Sigmoid colon (tissue), 3 donors: Measurements from ENCODE around the gene MUC5B.

ENCODE experiments used
- POLR2A ChIP-seq, 2 donors: fragments of 450-650 bp; IDR thresholded peaks; one replicate each; pipeline ENCODE4 v1.6.1; 2016; ENCODE audit warnings: antibody characterized with exemption in 2 of 2, mild to moderate bottlenecking in 2 of 2, moderate library complexity in 2 of 2
- TF ChIP-seq, protein P1 (sequence below), 4 experiments: fragments of 450-650 bp in 3 of 4; fragments of 200-600 bp in 1 of 4; IDR thresholded peaks; one replicate each; pipeline ENCODE4 v1.5.1; 2016 to 2019; ENCODE audit warnings: antibody characterized with exemption in 4 of 4, mild to moderate bottlenecking in 3 of 4, moderate library complexity in 2 of 4

DNA sequence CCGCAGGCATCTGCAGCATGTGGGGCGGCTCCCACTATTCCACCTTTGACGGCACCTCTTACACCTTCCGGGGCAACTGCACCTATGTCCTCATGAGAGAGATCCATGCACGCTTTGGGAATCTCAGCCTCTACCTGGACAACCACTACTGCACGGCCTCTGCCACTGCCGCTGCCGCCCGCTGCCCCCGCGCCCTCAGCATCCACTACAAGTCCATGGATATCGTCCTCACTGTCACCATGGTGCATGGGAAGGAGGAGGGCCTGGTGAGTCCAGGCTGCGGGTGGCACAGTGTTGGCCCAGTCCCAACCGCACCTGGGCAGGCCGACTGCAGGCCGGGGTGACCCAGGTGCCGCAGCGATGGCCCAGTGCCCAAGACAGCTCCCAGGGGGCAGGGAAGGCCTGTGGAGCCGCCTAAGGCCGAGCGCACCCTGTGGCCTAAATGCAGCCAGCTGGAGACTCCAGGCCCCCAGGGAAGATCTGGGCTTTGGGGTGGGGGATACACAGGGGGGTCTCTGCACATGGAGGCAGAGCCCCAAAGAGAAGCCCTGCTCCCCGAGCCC lies 31.3 kb downstream of the MUC5B start:
- no peak for TF ChIP-seq POLR2A (IDR thresholded peaks at IDR 0.05)
- TF ChIP-seq, protein P1, sequence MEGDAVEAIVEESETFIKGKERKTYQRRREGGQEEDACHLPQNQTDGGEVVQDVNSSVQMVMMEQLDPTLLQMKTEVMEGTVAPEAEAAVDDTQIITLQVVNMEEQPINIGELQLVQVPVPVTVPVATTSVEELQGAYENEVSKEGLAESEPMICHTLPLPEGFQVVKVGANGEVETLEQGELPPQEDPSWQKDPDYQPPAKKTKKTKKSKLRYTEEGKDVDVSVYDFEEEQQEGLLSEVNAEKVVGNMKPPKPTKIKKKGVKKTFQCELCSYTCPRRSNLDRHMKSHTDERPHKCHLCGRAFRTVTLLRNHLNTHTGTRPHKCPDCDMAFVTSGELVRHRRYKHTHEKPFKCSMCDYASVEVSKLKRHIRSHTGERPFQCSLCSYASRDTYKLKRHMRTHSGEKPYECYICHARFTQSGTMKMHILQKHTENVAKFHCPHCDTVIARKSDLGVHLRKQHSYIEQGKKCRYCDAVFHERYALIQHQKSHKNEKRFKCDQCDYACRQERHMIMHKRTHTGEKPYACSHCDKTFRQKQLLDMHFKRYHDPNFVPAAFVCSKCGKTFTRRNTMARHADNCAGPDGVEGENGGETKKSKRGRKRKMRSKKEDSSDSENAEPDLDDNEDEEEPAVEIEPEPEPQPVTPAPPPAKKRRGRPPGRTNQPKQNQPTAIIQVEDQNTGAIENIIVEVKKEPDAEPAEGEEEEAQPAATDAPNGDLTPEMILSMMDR (IDR thresholded peaks at IDR 0.05) = no peak
